T follicular helper cell (primary cell): ENCODE measurements around the gene ATP8B1.
"Not testable (repeated sequence)": the region's sequence is repeated elsewhere in the genome, so short reads cannot be mapped to it uniquely, and the experiment has no call there.

Source experiments
- DNase-seq: peaks from one replicate; pipeline ENCODE4 v3.0.0-alpha.2; 2020; ENCODE audit warnings: low read depth

Gene ATP8B1

GRCh38 chr18:57719211-57719935, 83.7 kb downstream of the ATP8B1 start:
- not testable (repeated sequence) for DNase-seq

GRCh38 chr18:57716549-57716948, 86.6 kb downstream of the ATP8B1 start:
- no peak for DNase-seq

- DNase-seq, result no peak
These were observed 87.4 kb downstream of the ATP8B1 start for GRCh38 chr18:57715671-57716070.

- DNase-seq, result no peak
These were observed 88.0 kb downstream of the ATP8B1 start for GRCh38 chr18:57715073-57715472.

GRCh38 chr18:57710226-57710625, 92.9 kb downstream of the ATP8B1 start:
- no peak for DNase-seq

GRCh38 chr18:57709335-57709734, 93.8 kb downstream of the ATP8B1 start:
- DNase-seq, result no peak

GRCh38 chr18:57708288-57708687, 94.8 kb downstream of the ATP8B1 start:
- DNase-seq, result no peak

DNA sequence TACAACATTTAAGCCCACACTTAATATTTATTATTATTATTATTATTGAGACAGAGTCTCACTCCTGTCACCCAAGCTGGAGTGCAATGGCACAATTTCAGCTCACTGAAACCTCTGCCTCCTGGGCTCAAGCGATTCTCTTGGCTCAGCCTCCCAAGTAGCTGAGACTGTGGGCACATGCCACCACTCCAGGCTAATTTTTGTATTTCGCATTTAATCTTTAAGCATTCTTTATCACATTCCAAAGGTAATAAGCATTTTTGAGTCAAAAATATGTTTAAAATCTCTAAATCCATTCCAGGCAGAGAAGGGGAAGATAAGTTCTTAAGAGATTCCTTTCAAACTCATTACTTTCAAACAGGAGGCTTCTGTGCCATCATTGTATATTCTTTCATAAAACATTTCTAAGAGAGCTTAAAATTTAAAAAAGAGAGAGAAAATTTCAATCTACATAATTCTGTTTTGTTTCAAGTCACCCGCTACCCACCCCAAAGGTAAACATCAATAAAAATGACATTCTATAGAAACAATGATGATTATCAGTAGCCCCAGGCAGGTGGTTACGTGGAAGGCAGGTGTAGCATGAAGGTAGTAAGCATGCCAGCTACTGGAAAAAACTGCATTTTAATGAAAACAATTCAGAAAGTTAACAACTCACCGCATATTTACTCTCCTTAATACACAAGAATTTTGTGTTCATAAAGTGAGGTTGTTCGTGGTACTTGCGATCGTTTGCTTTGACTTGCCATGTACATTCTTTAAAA, 97.1 kb downstream of the ATP8B1 start:
- no peak for DNase-seq

DNA sequence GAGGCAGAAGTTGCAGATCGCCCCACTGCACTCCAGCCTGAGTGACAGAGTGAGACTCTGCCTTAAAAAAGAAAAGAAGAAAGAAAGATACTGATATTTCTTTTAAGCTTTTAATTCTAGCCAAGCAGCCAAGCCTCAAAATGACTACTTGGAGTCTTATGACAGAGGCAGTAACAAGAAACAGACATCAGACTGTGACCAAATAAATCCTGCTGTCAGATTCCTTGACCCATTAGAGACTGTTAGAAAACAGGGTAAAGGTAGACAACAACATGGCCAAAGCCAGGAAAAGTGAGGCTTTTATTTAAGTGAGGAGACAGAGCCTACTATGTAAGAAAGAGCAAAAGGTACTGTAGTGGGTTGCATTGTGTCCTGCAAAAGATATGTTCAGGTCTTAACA, 98.1 kb downstream of the ATP8B1 start:
- DNase-seq, result no peak

DNA sequence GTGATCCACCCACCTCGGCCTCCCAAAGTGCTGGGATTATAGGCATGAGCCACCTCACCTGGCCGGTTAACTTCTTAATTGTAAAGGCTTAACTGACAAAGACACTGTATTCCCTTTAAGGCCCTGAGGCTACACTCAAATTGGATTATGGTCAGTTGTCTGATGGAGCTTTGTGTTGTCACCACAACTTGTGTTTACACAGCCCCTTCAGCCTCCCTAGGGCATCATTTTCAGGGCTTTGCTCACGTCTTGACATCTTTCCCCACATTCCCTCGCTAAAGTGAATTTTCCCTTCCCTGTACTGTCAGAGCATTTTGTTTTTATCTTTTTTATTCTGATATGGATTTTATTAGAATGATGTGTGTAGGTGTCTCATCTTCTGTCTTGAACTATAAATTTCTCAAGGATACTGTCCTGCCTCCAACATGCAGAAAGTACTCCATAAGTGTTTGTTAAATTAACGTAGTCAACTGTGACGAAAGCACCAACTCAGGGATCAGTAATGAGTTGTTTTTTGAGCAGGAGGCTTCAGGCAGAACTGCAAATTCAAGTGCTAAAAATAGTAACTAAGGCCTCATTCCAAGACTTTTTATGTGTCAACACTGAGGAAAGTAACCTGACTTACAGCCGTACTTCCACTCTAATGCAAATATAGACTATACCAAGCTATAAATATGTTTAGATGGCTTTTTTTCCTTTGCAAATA, 104.4 kb downstream of the ATP8B1 start:
- no peak for DNase-seq

DNA sequence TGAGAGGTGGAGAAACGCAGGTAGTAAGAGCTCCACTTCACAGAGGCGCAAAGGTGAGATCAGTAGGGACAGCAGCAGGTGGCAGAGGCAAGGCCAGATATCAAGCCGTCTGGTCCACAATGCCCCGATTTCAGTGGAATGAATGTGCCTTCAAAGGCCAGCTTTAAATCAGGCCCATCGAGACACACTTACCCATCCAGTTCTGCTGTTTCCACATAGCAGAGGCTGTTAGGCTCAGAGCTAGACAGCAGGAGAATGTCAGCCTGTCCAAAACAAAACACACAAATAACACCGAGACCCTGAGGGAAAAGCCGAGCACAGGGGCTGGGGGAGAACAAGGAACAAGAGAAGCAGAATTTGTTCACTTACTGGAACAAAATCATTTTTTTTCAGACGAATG, 105.7 kb downstream of the ATP8B1 start:
- DNase-seq, result no peak

GRCh38 chr18:57696271-57696670, 106.8 kb downstream of the ATP8B1 start:
- DNase-seq, result no peak

GRCh38 chr18:57691363-57691762, 111.8 kb downstream of the ATP8B1 start:
- DNase-seq, result no peak

DNA sequence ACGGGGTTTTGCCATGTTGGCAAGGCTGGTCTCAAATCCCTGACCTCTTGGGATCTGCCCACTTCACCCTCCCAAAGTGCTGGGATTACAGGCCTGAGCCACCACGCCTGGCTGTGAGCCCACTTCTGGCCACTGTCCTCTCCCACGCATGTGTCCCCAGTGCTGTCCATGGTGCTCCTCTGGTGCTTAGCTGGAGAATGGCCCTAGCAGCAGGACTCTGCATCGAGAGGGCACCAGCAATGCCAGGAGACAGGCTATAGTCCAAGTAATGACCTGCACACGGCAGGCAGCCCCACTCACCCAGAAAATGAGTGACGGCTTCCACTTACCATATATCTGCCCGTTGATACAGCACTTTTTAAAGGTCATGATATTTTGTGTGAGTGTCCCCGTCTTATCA, 115.1 kb downstream of the ATP8B1 start:
- DNase-seq, result no peak

- no peak for DNase-seq
These were observed 119.6 kb downstream of the ATP8B1 start for GRCh38 chr18:57683470-57683869.

DNA sequence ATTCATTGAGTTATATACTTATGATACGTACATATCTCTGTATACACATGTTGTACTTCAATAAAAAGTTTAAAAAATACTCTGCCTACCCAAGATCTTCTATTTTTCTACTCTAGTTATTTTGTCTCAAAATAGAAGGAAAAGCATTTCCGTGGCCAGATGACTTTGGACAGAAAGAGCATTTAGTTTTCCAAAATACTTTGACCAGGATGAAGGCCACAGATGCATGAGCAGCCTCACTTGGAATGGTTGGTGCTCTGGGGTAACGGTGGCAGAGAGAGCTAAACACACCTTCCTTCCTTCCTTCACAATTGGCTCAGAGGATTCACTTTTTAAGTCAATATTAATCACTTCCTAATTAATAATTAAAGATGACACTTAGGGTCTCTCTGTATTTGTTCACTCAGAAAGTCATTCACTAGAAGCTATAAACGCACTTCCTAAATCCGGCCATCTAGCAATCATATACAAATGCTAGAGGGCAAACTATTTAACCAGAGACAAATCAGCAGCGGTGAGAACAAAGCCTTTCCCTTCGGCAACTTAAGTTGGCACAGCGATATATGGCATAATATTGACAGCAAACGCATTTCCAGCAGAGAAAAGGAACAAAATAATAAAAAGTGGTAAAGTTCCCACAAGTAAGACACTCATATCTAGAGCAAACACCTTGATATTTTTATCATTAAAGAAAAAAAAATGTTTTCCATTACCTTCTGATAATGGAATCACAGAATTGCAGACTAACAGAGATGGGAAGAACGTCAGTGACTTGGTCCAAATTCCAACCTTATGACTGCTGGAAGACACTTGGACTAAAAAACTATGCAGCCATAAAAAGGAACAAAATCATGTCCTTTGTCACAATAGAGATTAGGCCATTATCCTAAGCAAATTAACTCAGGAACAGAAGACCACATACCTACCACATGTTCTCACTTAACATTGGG, 125.6 kb downstream of the ATP8B1 start:
- no peak for DNase-seq

- no peak for DNase-seq
These were observed 128.2 kb downstream of the ATP8B1 start for GRCh38 chr18:57674891-57675290.

DNA sequence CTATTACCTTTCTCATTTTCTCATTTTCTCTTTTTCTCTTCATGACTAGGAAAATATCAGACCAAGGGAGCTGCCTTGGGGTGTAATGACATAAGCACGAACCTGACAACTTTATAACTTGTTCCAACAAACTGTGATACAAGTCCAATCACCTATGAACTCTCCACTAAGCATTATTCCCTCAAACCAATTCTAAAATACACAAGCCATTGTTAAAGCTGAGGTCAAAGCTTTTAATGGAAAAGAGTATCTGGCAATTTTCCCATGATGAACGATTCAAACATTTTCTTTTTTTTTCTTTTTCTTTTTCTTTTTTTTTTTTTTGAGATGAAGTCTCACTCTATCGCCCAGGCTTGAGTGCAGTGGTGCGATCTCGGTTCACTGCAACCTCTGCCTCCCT, 133.1 kb downstream of the ATP8B1 start:
- no peak for DNase-seq

DNA sequence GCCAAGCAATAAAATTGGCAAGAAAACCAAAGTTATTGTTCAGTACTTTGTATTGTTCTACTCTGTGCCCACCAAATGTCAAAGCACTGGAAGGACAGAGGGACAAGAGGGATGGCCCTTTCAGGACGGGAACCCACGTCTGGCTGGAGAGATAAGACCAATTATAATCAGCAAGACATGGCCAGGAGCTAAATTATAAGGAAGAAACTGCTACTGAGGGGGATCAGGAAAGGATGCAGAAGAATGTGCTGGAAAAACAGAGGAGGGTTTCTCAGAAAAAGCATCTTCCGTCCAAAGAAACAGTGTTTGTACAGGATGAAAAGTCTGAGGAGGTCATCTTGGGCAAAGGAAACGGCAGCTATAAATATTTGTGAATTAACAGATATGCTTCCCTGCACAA, 135.1 kb downstream of the ATP8B1 start:
- no peak for DNase-seq

DNA sequence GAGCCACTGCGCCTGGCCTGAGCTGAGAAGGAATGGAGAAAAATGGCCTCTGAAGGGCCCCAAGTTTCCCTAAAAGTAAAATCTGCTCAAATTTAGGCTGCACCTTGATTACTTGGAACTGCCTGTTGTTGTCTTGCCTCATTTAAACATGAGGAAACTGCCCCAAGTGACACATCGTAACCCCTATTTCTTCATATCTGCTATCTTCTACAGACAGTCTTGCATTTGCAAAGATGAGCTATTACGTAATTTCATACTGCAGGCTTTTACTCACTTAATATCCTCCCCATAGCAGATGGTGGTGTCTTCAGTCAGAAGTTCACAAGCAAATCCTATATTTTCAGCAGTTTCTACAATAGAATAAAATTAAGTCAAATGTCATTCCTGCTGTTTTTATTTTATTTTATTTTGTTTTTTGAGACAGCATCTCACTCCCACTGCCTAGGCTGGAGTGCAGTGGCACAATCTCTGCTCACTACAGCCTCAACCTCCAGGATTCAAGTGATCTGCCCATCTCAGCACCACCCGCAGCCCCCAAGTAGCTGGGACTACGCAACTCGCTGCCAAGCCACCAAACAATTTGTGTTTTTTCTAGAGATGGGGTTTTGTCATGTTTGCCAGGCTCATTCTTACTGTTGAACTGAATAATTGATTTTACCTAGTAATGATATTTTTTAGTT, 136.2 kb downstream of the ATP8B1 start:
- DNase-seq, result no peak

DNA sequence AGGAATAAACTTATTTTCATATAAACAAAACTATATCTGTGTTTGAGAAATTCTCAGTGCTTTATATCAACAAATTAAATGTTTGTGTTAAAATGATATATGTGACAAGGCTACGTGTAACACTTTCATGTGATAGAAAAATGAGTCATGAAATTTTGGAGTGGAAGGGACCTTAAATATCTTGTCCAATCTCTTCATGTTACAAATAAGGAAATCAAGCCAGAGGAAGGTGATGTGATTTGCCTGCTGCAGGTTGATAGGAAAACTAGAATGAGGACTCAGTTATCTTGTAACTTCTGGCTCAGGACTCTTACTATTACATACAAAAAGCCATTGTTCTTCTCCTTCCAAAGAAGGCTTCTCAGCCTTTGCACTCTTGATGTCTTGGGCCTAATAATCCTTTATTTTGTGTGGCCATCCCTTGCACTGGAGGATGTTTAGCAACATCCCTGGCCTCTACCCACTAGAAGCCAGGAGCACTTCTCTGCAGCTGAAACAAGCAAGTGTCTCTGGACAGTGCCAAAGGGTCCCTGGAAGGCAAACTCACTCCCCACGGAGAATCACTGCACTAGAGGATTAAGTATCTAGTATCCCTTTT, 138.4 kb downstream of the ATP8B1 start:
- no peak for DNase-seq
